GM13976 (cell line): ENCODE results near the gene LRRC41.

Source experiments
- DNase-seq: peaks from one replicate; pipeline ENCODE4 v3.0.0; 2012; ENCODE audit warnings: low spot score
- CTCF ChIP-seq: IDR thresholded peaks from 2 replicates; pipeline ENCODE4 v1.5.1; 2012; ENCODE audit warnings: borderline replicate concordance, mild to moderate bottlenecking; ENCODE audit not compliant: insufficient read depth; ENCODE audit errors: extremely low read depth, missing control alignments, control extremely low read depth
- in situ Hi-C: fragments of 300-500 bp; cut with MboI; formaldehyde crosslinking; loops from one replicate; pipeline ENCODE4 v1.12.0; 2022; ENCODE audit warnings: low sequenced_read_pairs, mixed read lengths, inconsistent platforms; ENCODE audit not compliant: unreplicated experiment

LRRC41 gene

GRCh38 chr1:46289976-46290375 lies 13.4 kb downstream of the LRRC41 start:
- no peak for DNase-seq
- in situ Hi-C loops = no loop called here

GRCh38 chr1:46289134-46289494 lies 14.3 kb downstream of the LRRC41 start:
- DNase-seq = no peak
- in situ Hi-C loops = no loop called here
- TF ChIP-seq CTCF = no peak

More at GRCh38 chr1:46289976-46290375, 13.4 kb downstream of the LRRC41 start:
- no peak for TF ChIP-seq CTCF

GRCh38 chr1:46288485-46289133 lies 14.8 kb downstream of the LRRC41 start:
- in situ Hi-C loops = no loop called here
- no peak for TF ChIP-seq CTCF
- no peak for DNase-seq

GRCh38 chr1:46285730-46286477 lies 17.5 kb downstream of the LRRC41 start:
- in situ Hi-C loops = no loop called here
- no peak for TF ChIP-seq CTCF
- DNase-seq = no peak

GRCh38 chr1:46284597-46285564 lies 18.5 kb downstream of the LRRC41 start:
- no peak for DNase-seq
- in situ Hi-C loops = no loop called here

More at GRCh38 chr1:46284597-46285564, 18.5 kb downstream of the LRRC41 start:
- no peak for TF ChIP-seq CTCF
